Neutrophil (primary cell): Measurements from ENCODE around the gene ADAMTSL5.

ENCODE experiments used
- H3K27ac ChIP-seq: fragments of 200-600 bp; sonication (generic); 2 replicates; pipeline ENCODE4 v1.5.1; 2016; ENCODE audit warnings: mild to moderate bottlenecking, moderate library complexity
- H3K27me3 ChIP-seq: fragments of 200-600 bp; sonication (generic); 2 replicates; pipeline ENCODE4 v1.6.0; 2016; ENCODE audit warnings: mild to moderate bottlenecking
- H3K36me3 ChIP-seq: fragments of 200-600 bp; sonication (generic); 2 replicates; pipeline ENCODE4 v1.5.1; 2017
- H3K4me1 ChIP-seq, 2 experiments: fragments of 200-600 bp in 1 of 2; sonication (generic) in 1 of 2; 1 replicate in 1 of 2; 2 replicates in 1 of 2; pipeline versions ENCODE4 v1.5.1 to v1.6.1; 2013 to 2016; ENCODE audit warnings: low read depth in 1 of 2, low read length in 1 of 2, mild to moderate bottlenecking in 1 of 2, moderate library complexity in 1 of 2; ENCODE audit not compliant: control insufficient read depth in 1 of 2, insufficient read depth in 1 of 2
- H3K4me3 ChIP-seq, 2 experiments: fragments of 200-600 bp in 1 of 2; sonication (generic) in 1 of 2; 1 replicate in 1 of 2; 2 replicates in 1 of 2; pipeline ENCODE4 v1.5.1; 2013 to 2016; ENCODE audit warnings: low read depth in 1 of 2, low read length in 1 of 2, mild to moderate bottlenecking in 1 of 2, moderate library complexity in 1 of 2
- H3K9me3 ChIP-seq: fragments of 200-600 bp; sonication (generic); 2 replicates; pipeline ENCODE4 v1.5.1; 2016
- TF ChIP-seq, protein P1 (sequence below): fragments of 200-600 bp; sonication (generic); IDR thresholded peaks from 2 replicates; pipeline ENCODE4 v1.5.1; 2016; ENCODE audit warnings: antibody characterized with exemption

Gene ADAMTSL5

GRCh38 chr19:1496714-1497577, 15.9 kb downstream of the ADAMTSL5 start:
- TF ChIP-seq, protein P1, sequence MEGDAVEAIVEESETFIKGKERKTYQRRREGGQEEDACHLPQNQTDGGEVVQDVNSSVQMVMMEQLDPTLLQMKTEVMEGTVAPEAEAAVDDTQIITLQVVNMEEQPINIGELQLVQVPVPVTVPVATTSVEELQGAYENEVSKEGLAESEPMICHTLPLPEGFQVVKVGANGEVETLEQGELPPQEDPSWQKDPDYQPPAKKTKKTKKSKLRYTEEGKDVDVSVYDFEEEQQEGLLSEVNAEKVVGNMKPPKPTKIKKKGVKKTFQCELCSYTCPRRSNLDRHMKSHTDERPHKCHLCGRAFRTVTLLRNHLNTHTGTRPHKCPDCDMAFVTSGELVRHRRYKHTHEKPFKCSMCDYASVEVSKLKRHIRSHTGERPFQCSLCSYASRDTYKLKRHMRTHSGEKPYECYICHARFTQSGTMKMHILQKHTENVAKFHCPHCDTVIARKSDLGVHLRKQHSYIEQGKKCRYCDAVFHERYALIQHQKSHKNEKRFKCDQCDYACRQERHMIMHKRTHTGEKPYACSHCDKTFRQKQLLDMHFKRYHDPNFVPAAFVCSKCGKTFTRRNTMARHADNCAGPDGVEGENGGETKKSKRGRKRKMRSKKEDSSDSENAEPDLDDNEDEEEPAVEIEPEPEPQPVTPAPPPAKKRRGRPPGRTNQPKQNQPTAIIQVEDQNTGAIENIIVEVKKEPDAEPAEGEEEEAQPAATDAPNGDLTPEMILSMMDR = no peak
- Histone ChIP-seq H3K4me3 (no peak overlapping the region), H3K27ac (no peak overlapping the region), H3K9me3 (no peaks in the 10 kb centered on the region), H3K4me1 (peaks cover 0 to 5% of the 10 kb centered on the region in 2 experiments), H3K27me3 (peaks cover 62% of the 10 kb centered on the region), H3K36me3 (no peaks in the 10 kb centered on the region)

GRCh38 chr19:1495799-1496713, 16.8 kb downstream of the ADAMTSL5 start:
- peaks cover 62% of the 10 kb centered on the region for H3K27me3 ChIP-seq
- no peak overlapping the region for H3K4me3 ChIP-seq
- TF ChIP-seq, protein P1 = no peak
- peaks cover 5 to 8% of the 10 kb centered on the region in 2 experiments for H3K4me1 ChIP-seq
- H3K27ac ChIP-seq = no peak overlapping the region
- peaks cover 1% of the 10 kb centered on the region for H3K9me3 ChIP-seq
- no peaks in the 10 kb centered on the region for H3K36me3 ChIP-seq

- Histone ChIP-seq H3K27me3 (peaks cover 68% of the 10 kb centered on the region), H3K4me1 (peaks cover 13 to 14% of the 10 kb centered on the region in 2 experiments), H3K4me3 (no peak overlapping the region), H3K9me3 (peaks cover 8% of the 10 kb centered on the region), H3K27ac (no peak overlapping the region), H3K36me3 (no peaks in the 10 kb centered on the region)
- TF ChIP-seq, protein P1 = no peak
Measured at GRCh38 chr19:1495051-1495798, 17.6 kb downstream of the ADAMTSL5 start.

GRCh38 chr19:1494115-1494815, 18.6 kb downstream of the ADAMTSL5 start:
- peaks cover 8% of the 10 kb centered on the region for H3K9me3 ChIP-seq
- H3K4me3 ChIP-seq = no peak overlapping the region
- peaks cover 77% of the 10 kb centered on the region for H3K27me3 ChIP-seq
- no peaks in the 10 kb centered on the region for H3K36me3 ChIP-seq
- H3K27ac ChIP-seq = no peak overlapping the region
- H3K4me1 ChIP-seq = peaks cover 18 to 21% of the 10 kb centered on the region in 2 experiments
- TF ChIP-seq, protein P1 = no peak
